DOHH2 (cell line): ENCODE results near the gene USF3.

Experiments
- H3F3A ChIP-seq: fragments of 200-600 bp; sonication (generic), shearing (Covaris generic); 2 replicates; pipeline ENCODE4 v1.6.0; 2016; ENCODE audit warnings: antibody characterized with exemption, mild to moderate bottlenecking; ENCODE audit not compliant: control insufficient read depth, insufficient read depth
- H3K27ac ChIP-seq: fragments of 200-600 bp; sonication (generic); 2 replicates; pipeline ENCODE4 v1.5.1; 2014; ENCODE audit warnings: low read depth, mild to moderate bottlenecking, low read length, moderate library complexity
- H3K27me3 ChIP-seq: fragments of 200-600 bp; sonication (generic); 2 replicates; pipeline ENCODE4 v1.6.1; 2014; ENCODE audit warnings: mild to moderate bottlenecking, low read length, mixed read lengths; ENCODE audit not compliant: control insufficient read depth
- H3K36me3 ChIP-seq: fragments of 200-600 bp; sonication (generic); 2 replicates; pipeline ENCODE4 v1.6.1; 2014; ENCODE audit warnings: mild to moderate bottlenecking, low read length, moderate library complexity, mixed read lengths; ENCODE audit not compliant: control insufficient read depth
- H3K4me1 ChIP-seq: fragments of 200-600 bp; sonication (generic); 2 replicates; pipeline ENCODE4 v1.6.1; 2014; ENCODE audit warnings: mild to moderate bottlenecking, low read length, mixed read lengths; ENCODE audit not compliant: control insufficient read depth
- H3K4me2 ChIP-seq: fragments of 200-600 bp; sonication (generic); 2 replicates; pipeline ENCODE4 v1.6.0; 2014; ENCODE audit warnings: mild to moderate bottlenecking, low read length, moderate library complexity
- H3K4me3 ChIP-seq: fragments of 200-600 bp; sonication (generic); 2 replicates; pipeline ENCODE4 v1.5.1; 2014; ENCODE audit warnings: mild to moderate bottlenecking, low read length, mixed read lengths
- H3K79me2 ChIP-seq: fragments of 200-600 bp; sonication (generic); 2 replicates; pipeline ENCODE4 v1.6.1; 2014; ENCODE audit warnings: mild to moderate bottlenecking, low read length, mixed read lengths; ENCODE audit not compliant: control insufficient read depth
- H3K9me2 ChIP-seq: fragments of 200-600 bp; sonication (generic); replicated peaks from 2 replicates; pipeline ENCODE4 v1.6.1; 2014; ENCODE audit warnings: mild to moderate bottlenecking, low read length, mixed read lengths; ENCODE audit not compliant: control insufficient read depth
- H3K9me3 ChIP-seq: fragments of 200-600 bp; sonication (generic); 2 replicates; pipeline ENCODE4 v1.6.1; 2014; ENCODE audit warnings: antibody characterized with exemption, low read length, mixed read lengths; ENCODE audit not compliant: control insufficient read depth, insufficient read depth
- H4K20me1 ChIP-seq: fragments of 200-600 bp; sonication (generic); 2 replicates; pipeline ENCODE4 v1.6.0; 2014; ENCODE audit warnings: low read depth, mild to moderate bottlenecking, antibody characterized with exemption, low read length, moderate library complexity; ENCODE audit not compliant: control insufficient read depth, insufficient read depth
- EZH2phosphoT487 ChIP-seq: fragments of 200-600 bp; sonication (generic); IDR thresholded peaks from 2 replicates; pipeline ENCODE4 v1.6.1; 2017; ENCODE audit warnings: borderline replicate concordance, mild to moderate bottlenecking, antibody characterized with exemption, low read length, moderate library complexity, mixed read lengths
- TF ChIP-seq, protein P1 (sequence below): fragments of 200-600 bp; sonication (generic); IDR thresholded peaks from one replicate; pipeline ENCODE4 v1.5.1; 2014; ENCODE audit warnings: antibody characterized with exemption, mild to moderate bottlenecking, low read depth, low read length; ENCODE audit not compliant: poor library complexity, severe bottlenecking

USF3 gene

GRCh38 chr3:113631573-113631972 lies 64.9 kb downstream of the USF3 start:
- H3K9me3 ChIP-seq = no peaks in the 10 kb centered on the region
- no peaks in the 10 kb centered on the region for H3K27me3 ChIP-seq
- H3K4me2 ChIP-seq = no peak overlapping the region
- peaks cover 10% of the 10 kb centered on the region for H3K4me1 ChIP-seq
- H3K27ac ChIP-seq = no peak overlapping the region
- no peaks in the 10 kb centered on the region for H3K9me2 ChIP-seq
- no peak for TF ChIP-seq EZH2phosphoT487
- TF ChIP-seq, protein P1, sequence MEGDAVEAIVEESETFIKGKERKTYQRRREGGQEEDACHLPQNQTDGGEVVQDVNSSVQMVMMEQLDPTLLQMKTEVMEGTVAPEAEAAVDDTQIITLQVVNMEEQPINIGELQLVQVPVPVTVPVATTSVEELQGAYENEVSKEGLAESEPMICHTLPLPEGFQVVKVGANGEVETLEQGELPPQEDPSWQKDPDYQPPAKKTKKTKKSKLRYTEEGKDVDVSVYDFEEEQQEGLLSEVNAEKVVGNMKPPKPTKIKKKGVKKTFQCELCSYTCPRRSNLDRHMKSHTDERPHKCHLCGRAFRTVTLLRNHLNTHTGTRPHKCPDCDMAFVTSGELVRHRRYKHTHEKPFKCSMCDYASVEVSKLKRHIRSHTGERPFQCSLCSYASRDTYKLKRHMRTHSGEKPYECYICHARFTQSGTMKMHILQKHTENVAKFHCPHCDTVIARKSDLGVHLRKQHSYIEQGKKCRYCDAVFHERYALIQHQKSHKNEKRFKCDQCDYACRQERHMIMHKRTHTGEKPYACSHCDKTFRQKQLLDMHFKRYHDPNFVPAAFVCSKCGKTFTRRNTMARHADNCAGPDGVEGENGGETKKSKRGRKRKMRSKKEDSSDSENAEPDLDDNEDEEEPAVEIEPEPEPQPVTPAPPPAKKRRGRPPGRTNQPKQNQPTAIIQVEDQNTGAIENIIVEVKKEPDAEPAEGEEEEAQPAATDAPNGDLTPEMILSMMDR = no peak
- H3K79me2 ChIP-seq = no peaks in the 10 kb centered on the region
- no peaks in the 10 kb centered on the region for H3K36me3 ChIP-seq
- no peak overlapping the region for H3K4me3 ChIP-seq
- H3F3A ChIP-seq = no peaks in the 10 kb centered on the region
- no peaks in the 10 kb centered on the region for H4K20me1 ChIP-seq

DNA sequence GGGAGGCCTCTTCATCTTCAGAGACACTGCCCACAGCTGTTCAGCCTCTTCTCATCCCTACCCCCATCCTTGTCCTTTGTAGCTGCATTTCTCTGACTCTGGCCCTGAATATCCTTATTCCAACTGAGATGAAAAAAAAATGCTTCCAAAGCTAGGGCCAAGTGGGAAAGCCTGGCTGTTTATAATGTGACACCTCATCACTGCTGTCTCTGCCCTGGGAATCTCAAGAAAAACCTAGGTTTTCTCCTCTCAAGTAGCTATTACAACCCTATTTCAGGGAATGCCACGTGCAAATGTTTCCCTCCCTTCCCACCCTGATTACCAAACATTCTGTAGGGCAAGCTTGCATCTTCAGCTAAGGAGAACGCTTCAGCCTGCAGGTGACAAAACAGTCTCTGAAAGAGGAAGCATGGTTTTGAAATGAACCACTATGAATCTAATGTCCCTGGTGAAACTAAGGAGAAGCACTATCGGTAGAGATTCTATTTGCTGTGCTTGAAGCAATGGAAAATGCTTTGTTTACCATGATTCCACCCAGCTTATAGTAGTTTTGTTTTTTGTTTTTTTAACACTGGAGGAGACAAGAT lies 65.4 kb downstream of the USF3 start:
- no peaks in the 10 kb centered on the region for H3K27me3 ChIP-seq
- H3K79me2 ChIP-seq = no peaks in the 10 kb centered on the region
- H3K4me1 ChIP-seq = peaks cover 15% of the 10 kb centered on the region
- H3K4me2 ChIP-seq = no peak overlapping the region
- H4K20me1 ChIP-seq = no peaks in the 10 kb centered on the region
- no peaks in the 10 kb centered on the region for H3F3A ChIP-seq
- H3K9me3 ChIP-seq = no peaks in the 10 kb centered on the region
- H3K36me3 ChIP-seq = no peaks in the 10 kb centered on the region
- H3K9me2 ChIP-seq = no peaks in the 10 kb centered on the region
- TF ChIP-seq EZH2phosphoT487 = no peak
- TF ChIP-seq, protein P1 = no peak
- no peak overlapping the region for H3K27ac ChIP-seq
- no peak overlapping the region for H3K4me3 ChIP-seq

- no peaks in the 10 kb centered on the region for H4K20me1 ChIP-seq
- no peaks in the 10 kb centered on the region for H3F3A ChIP-seq
- no peaks in the 10 kb centered on the region for H3K9me2 ChIP-seq
- H3K4me2 ChIP-seq = no peak overlapping the region
- H3K79me2 ChIP-seq = no peaks in the 10 kb centered on the region
- H3K4me1 ChIP-seq = peaks cover 22% of the 10 kb centered on the region
- no peak overlapping the region for H3K27ac ChIP-seq
- H3K36me3 ChIP-seq = no peaks in the 10 kb centered on the region
- H3K9me3 ChIP-seq = no peaks in the 10 kb centered on the region
- TF ChIP-seq EZH2phosphoT487 = no peak
- TF ChIP-seq, protein P1 = no peak
- H3K4me3 ChIP-seq = no peak overlapping the region
- H3K27me3 ChIP-seq = no peaks in the 10 kb centered on the region
Measured at GRCh38 chr3:113629584-113630421, 66.6 kb downstream of the USF3 start.
